NB4 (cell line): ENCODE results near the gene OBSL1.

Experiments
- POLR2A ChIP-seq: IDR thresholded peaks from 2 replicates; pipeline ENCODE4 v1.6.1; 2011; ENCODE audit warnings: mild to moderate bottlenecking; ENCODE audit not compliant: insufficient read length; ENCODE audit errors: extremely low read depth
- TF ChIP-seq, protein P1 (sequence below): IDR thresholded peaks from 2 replicates; pipeline ENCODE4 v1.6.1; 2011; ENCODE audit warnings: low read depth, low read length
- TF ChIP-seq, protein P2 (sequence below): IDR thresholded peaks from one replicate; pipeline ENCODE4 v1.5.1; 2012; ENCODE audit warnings: low read depth, low read length

- TF ChIP-seq, protein P1, sequence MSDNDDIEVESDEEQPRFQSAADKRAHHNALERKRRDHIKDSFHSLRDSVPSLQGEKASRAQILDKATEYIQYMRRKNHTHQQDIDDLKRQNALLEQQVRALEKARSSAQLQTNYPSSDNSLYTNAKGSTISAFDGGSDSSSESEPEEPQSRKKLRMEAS = no peak
- TF ChIP-seq, protein P2, sequence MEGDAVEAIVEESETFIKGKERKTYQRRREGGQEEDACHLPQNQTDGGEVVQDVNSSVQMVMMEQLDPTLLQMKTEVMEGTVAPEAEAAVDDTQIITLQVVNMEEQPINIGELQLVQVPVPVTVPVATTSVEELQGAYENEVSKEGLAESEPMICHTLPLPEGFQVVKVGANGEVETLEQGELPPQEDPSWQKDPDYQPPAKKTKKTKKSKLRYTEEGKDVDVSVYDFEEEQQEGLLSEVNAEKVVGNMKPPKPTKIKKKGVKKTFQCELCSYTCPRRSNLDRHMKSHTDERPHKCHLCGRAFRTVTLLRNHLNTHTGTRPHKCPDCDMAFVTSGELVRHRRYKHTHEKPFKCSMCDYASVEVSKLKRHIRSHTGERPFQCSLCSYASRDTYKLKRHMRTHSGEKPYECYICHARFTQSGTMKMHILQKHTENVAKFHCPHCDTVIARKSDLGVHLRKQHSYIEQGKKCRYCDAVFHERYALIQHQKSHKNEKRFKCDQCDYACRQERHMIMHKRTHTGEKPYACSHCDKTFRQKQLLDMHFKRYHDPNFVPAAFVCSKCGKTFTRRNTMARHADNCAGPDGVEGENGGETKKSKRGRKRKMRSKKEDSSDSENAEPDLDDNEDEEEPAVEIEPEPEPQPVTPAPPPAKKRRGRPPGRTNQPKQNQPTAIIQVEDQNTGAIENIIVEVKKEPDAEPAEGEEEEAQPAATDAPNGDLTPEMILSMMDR = no peak
- TF ChIP-seq POLR2A = no peak
Measured at GRCh38 chr2:219570924-219571310, 422 bp downstream of the OBSL1 start.
